Putamen (tissue), 1 donor: ENCODE measurements around the gene USP30.
"Not testable (repeated sequence)": the region's sequence is repeated elsewhere in the genome, so short reads cannot be mapped to it uniquely, and the experiment has no call there.

ENCODE experiments used
- DNase-seq: peaks from one replicate; pipeline ENCODE4 v3.0.0-alpha.2; 2016; ENCODE audit warnings: low spot score

The USP30 gene

DNA sequence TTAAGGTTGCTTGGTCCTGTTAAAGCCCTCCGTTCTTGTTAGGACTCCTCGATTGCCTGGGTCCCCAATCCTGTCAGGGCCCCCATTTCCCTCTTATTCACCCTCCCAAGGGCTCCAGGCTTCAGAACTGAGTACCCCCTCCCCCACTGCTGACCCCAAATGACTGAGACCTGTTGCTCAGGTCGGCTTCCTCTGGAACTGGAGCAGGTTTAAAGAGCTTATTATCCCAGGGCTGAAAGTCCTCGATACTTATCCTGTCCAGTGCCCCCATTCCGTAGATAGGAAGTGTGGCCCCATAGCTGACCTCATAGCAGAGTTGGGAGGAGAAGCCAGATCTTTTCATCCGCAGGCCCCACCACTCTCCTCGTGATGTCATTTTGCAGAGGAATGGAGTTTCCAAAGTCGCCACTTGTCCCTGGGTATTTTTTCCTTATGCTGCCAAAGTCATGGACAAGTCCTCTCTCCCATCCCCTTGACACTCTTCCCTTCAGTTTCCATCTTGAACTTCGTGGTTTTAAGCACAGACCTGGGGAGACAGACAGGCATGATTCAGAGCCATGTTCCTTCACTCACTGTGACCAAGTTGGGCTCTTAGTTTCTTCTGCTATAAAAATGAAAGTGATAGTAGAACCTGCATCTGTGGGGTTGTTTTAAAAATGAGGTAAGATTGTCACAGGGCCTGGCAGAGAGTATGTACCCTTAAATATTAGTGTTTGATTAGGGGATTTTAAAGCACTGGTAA, 1.2 kb downstream of the USP30 start:
- no peak for DNase-seq

- DNase-seq, result not testable (repeated sequence)
Measured at GRCh38 chr12:109054124-109054513, 1.7 kb downstream of the USP30 start.

DNA sequence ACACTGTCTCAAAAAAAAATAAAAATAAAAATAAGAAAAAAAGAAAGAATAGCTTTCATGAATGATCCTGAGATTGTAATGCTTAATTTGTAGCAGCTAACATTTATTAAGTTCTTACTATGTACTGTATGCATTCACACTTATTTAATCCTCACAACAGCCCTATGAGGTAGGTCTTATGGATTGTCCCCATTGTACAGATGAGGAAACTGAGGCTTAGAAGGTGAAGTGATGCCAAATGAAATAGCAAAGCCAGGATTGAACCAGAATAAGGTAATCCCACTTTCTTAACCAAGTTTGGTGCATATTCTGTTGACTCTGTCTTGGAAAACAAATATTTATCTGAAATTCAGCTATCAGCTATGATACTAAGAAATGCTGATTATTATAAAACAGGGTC, 2.1 kb downstream of the USP30 start:
- no peak for DNase-seq

GRCh38 chr12:109056891-109057290, 4.5 kb downstream of the USP30 start:
- peak; percentile 58 for DNase-seq

DNA sequence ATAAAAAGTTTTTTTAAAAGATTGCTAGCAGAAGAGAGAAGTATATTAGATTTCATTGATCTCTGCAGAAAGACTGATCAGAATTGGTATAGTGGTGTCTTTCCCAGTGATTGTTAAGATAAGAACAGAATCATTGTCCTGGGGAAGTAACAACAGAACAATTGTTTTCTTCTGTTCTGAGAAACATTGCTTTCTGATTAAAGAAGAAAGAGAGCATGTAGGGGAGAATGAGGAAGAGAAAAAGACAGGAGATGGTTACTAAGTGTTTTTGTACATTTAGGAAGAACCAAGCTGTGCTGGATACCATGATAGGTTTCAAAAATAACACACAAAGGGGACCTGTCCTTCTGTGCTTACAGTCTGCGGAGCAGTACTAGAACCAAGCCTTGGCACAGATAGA, 5.0 kb downstream of the USP30 start:
- peak; percentile 65 for DNase-seq

GRCh38 chr12:109058773-109059172, 6.4 kb downstream of the USP30 start:
- DNase-seq, result no peak

GRCh38 chr12:109064143-109064542, 11.8 kb downstream of the USP30 start:
- DNase-seq, result no peak

DNA sequence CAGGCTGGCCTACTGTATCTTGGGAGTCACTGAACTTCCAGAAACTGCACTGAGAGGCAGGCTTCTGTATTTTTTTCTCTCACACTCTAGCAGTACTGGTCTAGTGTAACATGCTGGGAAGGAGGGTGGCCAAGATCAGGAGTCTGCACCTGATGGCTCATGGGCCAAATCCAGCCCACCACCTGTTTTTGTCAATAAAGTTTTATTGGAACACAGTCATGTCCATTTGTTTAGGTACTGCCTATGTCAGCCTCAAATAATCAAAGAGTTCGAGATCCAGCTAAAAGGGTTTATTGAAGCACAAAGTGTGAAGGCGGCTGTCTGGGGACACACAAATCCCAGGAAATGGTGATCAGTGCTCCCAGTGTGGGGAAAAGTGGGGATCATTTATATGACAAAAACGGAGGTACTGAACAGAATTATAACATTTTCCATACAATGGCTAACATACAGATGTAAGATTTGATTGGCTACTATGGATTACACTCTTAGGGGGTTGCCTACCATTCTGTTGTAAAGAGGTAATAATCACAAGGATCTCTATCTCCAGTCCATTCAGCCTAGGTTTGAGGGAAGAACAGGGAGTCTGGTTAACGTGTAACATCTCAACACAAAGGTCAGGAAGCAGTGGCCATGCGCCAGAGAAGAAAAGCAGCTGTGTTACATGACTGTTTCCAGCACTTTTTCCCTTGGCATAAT, 12.9 kb downstream of the USP30 start:
- DNase-seq, result no peak

DNA sequence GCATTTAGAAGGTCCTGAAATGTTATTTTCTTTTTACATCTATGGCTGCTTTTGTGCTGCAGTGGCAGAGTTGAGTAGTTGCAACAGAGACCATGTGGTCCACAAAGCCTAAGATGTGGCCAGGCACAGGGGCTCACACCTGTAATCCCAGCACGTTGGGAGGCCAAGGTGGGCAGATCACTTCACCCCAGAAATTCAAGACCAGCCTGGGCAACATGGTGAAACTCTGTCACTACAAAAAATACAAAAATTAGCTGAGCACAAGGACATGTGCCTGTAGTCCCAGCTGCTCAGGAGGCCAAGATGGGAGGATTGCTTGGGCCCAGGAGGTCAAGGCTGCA, 13.4 kb downstream of the USP30 start:
- no peak for DNase-seq

GRCh38 chr12:109069307-109070271, 17.2 kb downstream of the USP30 start:
- no peak for DNase-seq

- DNase-seq, result no peak
Measured at GRCh38 chr12:109074866-109075265, 22.5 kb downstream of the USP30 start.

DNA sequence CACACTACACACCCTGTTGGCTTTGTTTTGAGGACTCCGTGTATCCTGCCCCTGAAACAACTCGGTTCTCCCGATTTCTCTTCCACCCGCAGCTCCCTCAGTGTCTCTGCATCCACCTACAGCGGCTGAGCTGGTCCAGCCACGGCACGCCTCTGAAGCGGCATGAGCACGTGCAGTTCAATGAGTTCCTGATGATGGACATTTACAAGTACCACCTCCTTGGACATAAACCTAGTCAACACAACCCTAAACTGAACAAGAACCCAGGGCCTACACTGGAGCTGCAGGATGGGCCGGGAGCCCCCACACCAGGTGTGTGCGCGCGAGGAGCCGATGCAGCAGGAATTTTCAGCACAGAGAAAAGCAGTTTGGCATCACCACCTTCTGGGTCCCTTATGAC, 30.4 kb downstream of the USP30 start:
- no peak for DNase-seq

DNA sequence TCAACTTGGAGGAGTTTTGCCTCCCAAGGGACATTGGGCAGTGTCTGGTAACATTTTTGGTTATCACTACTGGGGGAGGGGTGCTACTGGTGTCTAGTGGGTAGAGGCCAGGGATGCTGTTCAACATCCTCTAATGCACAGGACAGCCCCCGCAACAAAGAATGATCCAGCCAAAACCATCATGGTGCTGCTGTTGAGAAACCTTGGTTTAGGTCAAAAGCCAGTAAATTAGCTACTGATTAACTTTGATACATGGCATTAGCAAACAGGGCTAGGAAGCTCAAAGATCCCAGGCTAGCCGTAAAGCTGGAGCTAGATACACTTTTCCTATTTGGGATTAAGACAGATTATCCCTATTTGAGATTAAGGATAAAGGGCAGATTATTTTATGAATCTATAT, 32.0 kb downstream of the USP30 start:
- DNase-seq, result no peak

GRCh38 chr12:109085590-109085989, 33.2 kb downstream of the USP30 start:
- DNase-seq, result no peak

DNA sequence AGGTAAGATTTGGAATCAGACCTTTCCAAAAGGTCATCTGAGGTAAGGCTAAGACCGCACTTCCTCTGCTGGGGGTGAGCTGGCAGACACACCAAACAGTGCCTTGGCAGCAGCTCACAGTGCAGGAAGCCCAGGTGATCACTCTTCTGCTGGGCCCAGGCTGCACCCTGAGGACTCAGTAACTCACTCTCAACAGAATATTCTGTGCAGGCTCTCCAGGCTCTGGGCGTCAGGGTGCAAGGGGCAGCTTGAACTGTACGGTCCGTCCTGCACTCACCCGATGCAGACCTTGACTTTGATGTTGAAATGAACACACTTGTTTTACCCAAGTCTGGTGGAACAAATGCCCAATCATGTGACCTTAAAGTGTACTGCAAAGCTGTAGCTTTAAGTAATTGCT, 34.9 kb downstream of the USP30 start:
- no peak for DNase-seq

DNA sequence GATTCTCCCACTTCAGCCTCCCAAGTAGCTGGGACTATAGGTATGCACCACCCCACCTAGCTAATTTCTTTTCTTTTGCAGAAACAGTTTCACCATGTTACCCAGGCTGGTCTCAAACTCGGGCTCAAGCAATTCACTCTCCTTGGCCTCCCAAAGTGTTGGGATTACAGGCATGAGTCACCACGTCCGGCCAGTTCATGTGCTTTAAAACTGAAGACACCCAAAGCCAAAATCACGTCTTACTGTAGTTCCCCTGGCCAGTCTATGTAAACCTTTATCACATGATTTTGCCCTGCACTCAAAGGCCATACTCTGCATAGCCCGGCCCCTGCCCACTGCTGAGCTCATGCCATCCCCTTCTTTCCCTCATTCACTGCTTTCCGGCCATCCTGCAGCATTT, 36.4 kb downstream of the USP30 start:
- DNase-seq, result no peak

GRCh38 chr12:109089683-109090082, 37.3 kb downstream of the USP30 start:
- DNase-seq, result no peak

- no peak for DNase-seq
Measured at GRCh38 chr12:109092497-109093021, 40.2 kb downstream of the USP30 start.

- DNase-seq, result peak; percentile 91
Measured at GRCh38 chr12:109093022-109093918, 40.9 kb downstream of the USP30 start, which contains the start of gene ALKBH2. Gene ALKBH2, minus strand, starts transcription at chr12:109093472. Its CDS starts 686 bp downstream, at chr12:109092786.

GRCh38 chr12:109097140-109097434, 44.7 kb downstream of the USP30 start:
- DNase-seq, result no peak

- DNase-seq, result peak; percentile 96
Measured at GRCh38 chr12:109097435-109098182, 45.2 kb downstream of the USP30 start, which contains the start of gene UNG. Gene UNG, plus strand, starts transcription at chr12:109097597. Its CDS starts 83 bp downstream, at chr12:109097680.
